ENCODE data around the gene NT5DC2. TPM values are rescaled to one million over a fixed set of nuclear protein-coding genes. Genes with fewer than 3 reads are reported as not detected.
A peak's percentile ranks its signal among the peaks of the same experiment; 100 is the strongest.

Gene NT5DC2
- polyA plus RNA-seq, 3 donors = 0.66 to 28.4 (median 0.67) TPM

DNA sequence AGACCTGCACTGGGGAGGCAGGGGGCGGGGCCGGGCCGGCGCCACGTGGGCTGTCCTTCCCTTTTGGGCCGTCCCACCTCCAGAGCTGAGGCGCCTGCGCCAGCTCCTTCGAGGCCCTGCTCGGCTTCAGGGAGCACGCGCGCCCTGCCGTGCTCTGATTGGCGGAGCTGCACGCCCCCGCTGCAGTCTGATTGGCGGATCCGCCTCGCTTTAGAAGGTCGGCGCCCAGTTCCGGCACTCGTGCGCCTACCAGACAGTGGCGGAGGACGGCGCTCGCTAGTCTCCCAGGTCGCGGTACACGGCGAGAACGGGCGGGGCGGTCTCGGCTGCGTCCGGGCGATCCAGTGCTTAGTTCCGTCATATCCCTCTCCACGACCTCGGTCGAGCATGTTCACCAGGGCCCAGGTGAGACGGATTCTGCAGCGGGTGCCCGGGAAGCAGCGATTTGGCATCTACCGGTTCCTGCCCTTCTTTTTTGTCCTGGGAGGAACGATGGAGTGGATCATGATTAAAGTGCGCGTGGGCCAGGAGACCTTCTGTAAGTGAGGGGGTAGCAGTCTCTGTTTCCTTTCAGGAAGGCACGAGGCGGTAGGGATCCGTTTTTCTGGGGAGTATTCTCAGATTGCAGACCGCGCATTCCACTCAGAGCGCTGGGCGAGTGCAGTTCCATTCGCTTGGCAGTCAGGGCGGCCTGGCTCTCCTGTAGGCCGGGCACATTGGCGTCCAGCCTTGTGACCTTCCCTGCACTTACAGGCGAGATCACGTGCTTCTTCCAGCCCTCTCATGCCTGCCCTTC lies 2.9 kb upstream of the NT5DC2 start, which contains the start of gene UQCC5:
UQCC5 (plus strand) TSS at position 237 of the 796 bp plus-strand sequence; CDS start at position 388, 151 bp downstream.
- Histone ChIP-seq H3K27me3 (ENCODE audit: control insufficient read depth in 2 of 2, insufficient read depth in 2 of 2, low read length in 2 of 2) (peaks cover 0 to 4% of the 10 kb centered on the region in 2 donors), H2AFZ (ENCODE audit: insufficient read depth, low read depth, low read length, poor library complexity, severe bottlenecking) (peak within 1 kb of the TSS; percentile 73), H3K79me2 (ENCODE audit: insufficient read depth, low read length) (peaks cover 68% of the 10 kb centered on the region), H4K20me1 (ENCODE audit: insufficient read depth, low read length) (peaks cover 47% of the 10 kb centered on the region), H3K9me3 (replicated peaks in 1 of 2; ENCODE audit: control insufficient read depth in 1 of 2, insufficient read depth in 1 of 2, low read length in 2 of 2) (no peaks in the 10 kb centered on the region), H3K4me1 (ENCODE audit: control insufficient read depth in 1 of 2, insufficient read depth in 2 of 2, low read length in 2 of 2) (peaks cover 60 to 76% of the 10 kb centered on the region in 2 donors), H3K36me3 (replicated peaks in 1 of 2; ENCODE audit: control insufficient read depth in 1 of 2, insufficient read depth in 2 of 2, low read length in 2 of 2) (peaks cover 15 to 20% of the 10 kb centered on the region in 2 donors), H3K9ac (ENCODE audit: insufficient read depth, low read length, poor library complexity, severe bottlenecking) (peak within 1 kb of the TSS; percentile 71), H3K27ac (ENCODE audit: low read depth in 1 of 2, low read length in 2 of 2) (peak within 1 kb of the TSS; percentile 79 to 86), H3K4me3 (replicated peaks in 1 of 3; ENCODE audit: low read depth in 2 of 3, low read length in 3 of 3) (peak within 1 kb of the TSS; percentile 60 to 85 (median 61)), H3K4me2 (replicated peaks; ENCODE audit: extremely low read depth, low read length, poor library complexity, severe bottlenecking) (peak within 1 kb of the TSS; percentile 85)
- Mint-ChIP-seq H3K27ac (peak within 1 kb of the TSS; percentile 93 to 99 (median 98)), H3K36me3 (peaks cover 15 to 18% of the 10 kb centered on the region in 2 donors), H3K9me3 (no peaks in the 10 kb centered on the region), H3K4me1 (peaks cover 58% of the 10 kb centered on the region), H3K27me3 (ENCODE audit: low read depth in 3 of 3) (peaks cover 4 to 17% (median 15%) of the 10 kb centered on the region in 3 donors), H3K4me3 (peak within 1 kb of the TSS; percentile 98)
- TF ChIP-seq, protein P1, sequence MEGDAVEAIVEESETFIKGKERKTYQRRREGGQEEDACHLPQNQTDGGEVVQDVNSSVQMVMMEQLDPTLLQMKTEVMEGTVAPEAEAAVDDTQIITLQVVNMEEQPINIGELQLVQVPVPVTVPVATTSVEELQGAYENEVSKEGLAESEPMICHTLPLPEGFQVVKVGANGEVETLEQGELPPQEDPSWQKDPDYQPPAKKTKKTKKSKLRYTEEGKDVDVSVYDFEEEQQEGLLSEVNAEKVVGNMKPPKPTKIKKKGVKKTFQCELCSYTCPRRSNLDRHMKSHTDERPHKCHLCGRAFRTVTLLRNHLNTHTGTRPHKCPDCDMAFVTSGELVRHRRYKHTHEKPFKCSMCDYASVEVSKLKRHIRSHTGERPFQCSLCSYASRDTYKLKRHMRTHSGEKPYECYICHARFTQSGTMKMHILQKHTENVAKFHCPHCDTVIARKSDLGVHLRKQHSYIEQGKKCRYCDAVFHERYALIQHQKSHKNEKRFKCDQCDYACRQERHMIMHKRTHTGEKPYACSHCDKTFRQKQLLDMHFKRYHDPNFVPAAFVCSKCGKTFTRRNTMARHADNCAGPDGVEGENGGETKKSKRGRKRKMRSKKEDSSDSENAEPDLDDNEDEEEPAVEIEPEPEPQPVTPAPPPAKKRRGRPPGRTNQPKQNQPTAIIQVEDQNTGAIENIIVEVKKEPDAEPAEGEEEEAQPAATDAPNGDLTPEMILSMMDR (IDR thresholded peaks at IDR 0.05) = no peak
- intact Hi-C loops (cut with micrococcal nuclease) = loop anchor here in 1 of 2 donors (1.0 to 10.0 kb wide), 4 partner anchors 64 to 1152 kb away; partner anchors contain the start of genes GNL3, MANF, NISCH and PBRM1
- peak; percentile 97 to 98 (median 97) for DNase-seq
- WGBS (ENCODE audit: insufficient coverage) = under 1% methylated on average over 61 of the region's 65 CpGs

DNA sequence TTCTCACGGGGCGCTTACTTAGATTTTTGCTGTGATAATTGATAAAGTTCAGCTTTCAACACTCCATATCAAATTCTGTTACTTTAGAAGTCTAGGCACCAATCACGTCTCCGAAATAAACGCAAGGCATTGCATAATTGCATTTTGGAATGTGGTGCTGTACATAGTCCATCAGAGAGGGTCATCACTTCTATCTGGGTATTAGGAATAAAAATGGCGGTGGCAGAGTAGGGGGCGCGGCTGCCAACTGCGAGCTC lies 2.4 kb upstream of the NT5DC2 start:
- Mint-ChIP-seq H3K4me3 (peak overlapping the region; percentile 68 to 79), H3K27me3 (ENCODE audit: low read depth in 3 of 3) (peaks cover 4 to 17% (median 15%) of the 10 kb centered on the region in 3 donors), H3K4me1 (peaks cover 58% of the 10 kb centered on the region), H3K27ac (peak overlapping the region in 3 of 7 donors; percentile 81 to 93 (median 85)), H3K36me3 (peaks cover 10 to 14% of the 10 kb centered on the region in 2 donors), H3K9me3 (no peaks in the 10 kb centered on the region)
- Histone ChIP-seq H3K4me1 (ENCODE audit: control insufficient read depth in 1 of 2, insufficient read depth in 2 of 2, low read length in 2 of 2) (peaks cover 60 to 81% of the 10 kb centered on the region in 2 donors), H3K36me3 (replicated peaks in 1 of 2; ENCODE audit: control insufficient read depth in 1 of 2, insufficient read depth in 2 of 2, low read length in 2 of 2) (peaks cover 11 to 14% of the 10 kb centered on the region in 2 donors), H4K20me1 (ENCODE audit: insufficient read depth, low read length) (peaks cover 42% of the 10 kb centered on the region), H3K4me3 (replicated peaks in 1 of 3; ENCODE audit: low read depth in 2 of 3, low read length in 3 of 3) (peak overlapping the region in 2 of 3 experiments; percentile 11 to 85), H2AFZ (ENCODE audit: insufficient read depth, low read depth, low read length, poor library complexity, severe bottlenecking) (no peak overlapping the region), H3K9me3 (replicated peaks in 1 of 2; ENCODE audit: control insufficient read depth in 1 of 2, insufficient read depth in 1 of 2, low read length in 2 of 2) (no peaks in the 10 kb centered on the region), H3K27ac (ENCODE audit: low read depth in 1 of 2, low read length in 2 of 2) (peak overlapping the region in 1 of 2 donors; percentile 26), H3K79me2 (ENCODE audit: insufficient read depth, low read length) (peaks cover 68% of the 10 kb centered on the region), H3K27me3 (ENCODE audit: control insufficient read depth in 2 of 2, insufficient read depth in 2 of 2, low read length in 2 of 2) (peaks cover 0 to 4% of the 10 kb centered on the region in 2 donors), H3K4me2 (replicated peaks; ENCODE audit: extremely low read depth, low read length, poor library complexity, severe bottlenecking) (peak overlapping the region; percentile 85), H3K9ac (ENCODE audit: insufficient read depth, low read length, poor library complexity, severe bottlenecking) (no peak overlapping the region)
- TF ChIP-seq, protein P1 (IDR thresholded peaks at IDR 0.05) = no peak
- no peak for DNase-seq
- intact Hi-C loops (cut with micrococcal nuclease) = loop anchor here in 1 of 2 donors (5.0 to 10.0 kb wide), 3 partner anchors 79 to 1151 kb away; partner anchors contain the start of genes GNL3, MANF, NISCH and PBRM1
- 3% methylated on average over 6 of the region's 9 CpGs for WGBS (ENCODE audit: insufficient coverage)
